Smooth muscle cell (in vitro differentiated cells): Measurements from ENCODE around the gene MMP25. TPM values are rescaled to one million over a fixed set of nuclear protein-coding genes. Genes with fewer than 3 reads are reported as not detected.
A peak's percentile ranks its signal among the peaks of the same experiment; 100 is the strongest.

Source experiments
- DNase-seq: peaks from one replicate; lab custom pipeline; 2025; ENCODE audit not compliant: unreplicated experiment; lab: John Stamatoyannopoulos, UW
- H2AFZ ChIP-seq: fragments of 200-600 bp; sonication (generic); 2 replicates; pipeline ENCODE4 v1.6.0; 2016; ENCODE audit warnings: antibody characterized with exemption, low read depth, mild to moderate bottlenecking
- H3F3A ChIP-seq: fragments of 200-600 bp; sonication (generic); 2 replicates; pipeline ENCODE4 v1.6.0; 2017; ENCODE audit warnings: antibody characterized with exemption, low read depth
- H3K27ac ChIP-seq: fragments of 200-600 bp; sonication (generic); 2 replicates; pipeline ENCODE4 v1.5.1; 2016; ENCODE audit warnings: low read depth, mild to moderate bottlenecking
- H3K27me3 ChIP-seq: fragments of 200-600 bp; sonication (generic); 2 replicates; pipeline ENCODE4 v1.6.1; 2016; ENCODE audit warnings: low read depth, mild to moderate bottlenecking
- H3K36me3 ChIP-seq: fragments of 200-600 bp; sonication (generic); 2 replicates; pipeline ENCODE4 v1.5.1; 2016; ENCODE audit warnings: low read depth
- H3K4me1 ChIP-seq: fragments of 200-600 bp; sonication (generic); 2 replicates; pipeline ENCODE4 v1.5.1; 2016; ENCODE audit warnings: low read depth
- H3K4me2 ChIP-seq: fragments of 200-600 bp; sonication (generic); 2 replicates; pipeline ENCODE4 v1.6.0; 2016; ENCODE audit warnings: mild to moderate bottlenecking
- H3K4me3 ChIP-seq: fragments of 200-600 bp; sonication (generic); 2 replicates; pipeline ENCODE4 v1.5.1; 2016; ENCODE audit warnings: mild to moderate bottlenecking
- H3K79me2 ChIP-seq: fragments of 200-600 bp; sonication (generic); 2 replicates; pipeline ENCODE4 v1.6.0; 2016; ENCODE audit warnings: low read depth, mild to moderate bottlenecking
- H3K9ac ChIP-seq: fragments of 200-600 bp; sonication (generic); 2 replicates; pipeline ENCODE4 v1.6.0; 2016; ENCODE audit warnings: low read depth
- H3K9me3 ChIP-seq: fragments of 200-600 bp; sonication (generic); replicated peaks from 2 replicates; pipeline ENCODE4 v1.5.1; 2016; ENCODE audit warnings: low read depth
- H4K20me1 ChIP-seq: fragments of 200-600 bp; sonication (generic); 2 replicates; pipeline ENCODE4 v1.6.0; 2016; ENCODE audit warnings: low read depth
- WGBS: methylation state at CpG from one replicate; pipeline ENCODE4 v1.1.7; 2016; ENCODE audit warnings: low lambda C conversion rate; 5-methylcytosine and 5-hydroxymethylcytosine counted together
- polyA plus RNA-seq: library from polyadenylated mRNA; unstranded; fragments of >200 nt; fragmentation: Nextera tagmentation; extraction: Ambion mirVana; gene quantifications from 2 replicates; pipeline ENCODE4 v1.2.1, GENCODE V29; 2016
- total RNA-seq: library from RNA; depleted of rRNA; stranded (reverse); fragments of >200 nt; gene quantifications from 2 replicates; pipeline ENCODE4 v1.2.3, GENCODE V29; 2014
- TF ChIP-seq, protein P1 (sequence below): fragments of 200-600 bp; sonication (generic); IDR thresholded peaks from 2 replicates; pipeline ENCODE4 v1.5.1; 2017; ENCODE audit warnings: borderline replicate concordance, mild to moderate bottlenecking, antibody characterized with exemption; ENCODE audit not compliant: insufficient read depth, poor library complexity, severe bottlenecking

MMP25 gene
- total and polyA plus RNA-seq, 2 experiments from 2014 or later = 0.90 to 1.3 TPM

- Histone ChIP-seq H3K36me3 (no peaks in the 10 kb centered on the region), H2AFZ (no peak overlapping the region), H3K4me1 (peaks cover 17% of the 10 kb centered on the region), H4K20me1 (peaks cover 56% of the 10 kb centered on the region), H3K27me3 (no peaks in the 10 kb centered on the region), H3K79me2 (no peaks in the 10 kb centered on the region), H3K4me2 (peak overlapping the region; percentile 93), H3K4me3 (peak overlapping the region; percentile 86), H3K9me3 (no peaks in the 10 kb centered on the region), H3K9ac (peak overlapping the region; percentile 99), H3F3A (no peaks in the 10 kb centered on the region), H3K27ac (peak overlapping the region; percentile 100)
- 18% methylated on average over 2 of the region's 6 CpGs for WGBS
- no peak for DNase-seq
- TF ChIP-seq, protein P1, sequence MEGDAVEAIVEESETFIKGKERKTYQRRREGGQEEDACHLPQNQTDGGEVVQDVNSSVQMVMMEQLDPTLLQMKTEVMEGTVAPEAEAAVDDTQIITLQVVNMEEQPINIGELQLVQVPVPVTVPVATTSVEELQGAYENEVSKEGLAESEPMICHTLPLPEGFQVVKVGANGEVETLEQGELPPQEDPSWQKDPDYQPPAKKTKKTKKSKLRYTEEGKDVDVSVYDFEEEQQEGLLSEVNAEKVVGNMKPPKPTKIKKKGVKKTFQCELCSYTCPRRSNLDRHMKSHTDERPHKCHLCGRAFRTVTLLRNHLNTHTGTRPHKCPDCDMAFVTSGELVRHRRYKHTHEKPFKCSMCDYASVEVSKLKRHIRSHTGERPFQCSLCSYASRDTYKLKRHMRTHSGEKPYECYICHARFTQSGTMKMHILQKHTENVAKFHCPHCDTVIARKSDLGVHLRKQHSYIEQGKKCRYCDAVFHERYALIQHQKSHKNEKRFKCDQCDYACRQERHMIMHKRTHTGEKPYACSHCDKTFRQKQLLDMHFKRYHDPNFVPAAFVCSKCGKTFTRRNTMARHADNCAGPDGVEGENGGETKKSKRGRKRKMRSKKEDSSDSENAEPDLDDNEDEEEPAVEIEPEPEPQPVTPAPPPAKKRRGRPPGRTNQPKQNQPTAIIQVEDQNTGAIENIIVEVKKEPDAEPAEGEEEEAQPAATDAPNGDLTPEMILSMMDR = no peak
These were observed 23.0 kb upstream of the MMP25 start for GRCh38 chr16:3023415-3023668.

DNA sequence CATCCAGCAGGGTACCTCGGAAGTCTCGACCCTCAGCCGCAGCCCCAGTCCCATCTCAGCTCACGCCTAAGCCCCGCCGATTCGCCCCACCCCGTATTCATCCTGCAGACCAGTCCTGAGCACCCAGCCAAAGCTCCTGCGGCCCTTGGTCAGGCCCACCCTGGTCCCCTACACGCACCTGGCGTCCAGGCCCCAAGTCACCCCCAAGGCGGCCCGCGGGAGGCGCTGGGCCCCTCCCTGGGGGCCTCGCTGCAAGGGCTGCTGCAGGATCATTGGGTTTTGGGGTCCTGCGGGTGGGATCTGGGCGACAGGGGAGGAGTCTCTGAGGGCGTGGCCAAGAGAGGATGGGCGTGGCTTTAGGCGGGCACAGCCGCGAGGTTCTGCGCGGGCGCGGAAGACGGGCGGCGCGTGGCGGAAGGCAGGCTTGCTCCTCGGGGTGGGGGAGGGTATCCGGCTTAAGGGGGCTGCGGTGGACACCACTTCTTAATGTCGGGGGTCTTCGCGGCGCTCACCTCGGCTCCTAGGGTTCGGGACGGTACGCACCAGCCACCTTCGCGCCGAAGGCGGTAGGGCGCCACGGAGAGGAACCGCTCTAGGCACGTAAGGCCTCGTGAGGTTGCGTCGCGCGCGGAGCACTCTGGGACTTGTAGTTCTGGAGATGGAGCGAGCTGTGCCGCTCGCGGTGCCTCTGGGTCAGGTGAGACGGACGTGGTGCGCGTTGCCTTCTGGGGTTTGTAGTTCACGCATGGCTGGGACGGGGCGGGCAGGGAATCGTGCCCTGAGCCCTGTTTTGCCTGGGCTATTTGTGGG, 22.5 kb upstream of the MMP25 start, which contains the start of the genes HCFC1R1 and THOC6:
HCFC1R1 (minus strand) TSS at position 274 of the 810 bp plus-strand sequence; CDS start at position 273, 1 bp downstream.
THOC6 (plus strand) TSS at position 367 of the 810 bp plus-strand sequence; CDS start at position 659, 292 bp downstream.
- Histone ChIP-seq H3K4me3 (peak within 1 kb of the TSS; percentile 86), H3K4me1 (peaks cover 17% of the 10 kb centered on the region), H3K27me3 (no peaks in the 10 kb centered on the region), H3K9ac (peak within 1 kb of the TSS; percentile 99), H3K79me2 (no peaks in the 10 kb centered on the region), H3K4me2 (peak within 1 kb of the TSS; percentile 93), H3K9me3 (no peaks in the 10 kb centered on the region), H3K27ac (peak within 1 kb of the TSS; percentile 100), H4K20me1 (peaks cover 61% of the 10 kb centered on the region), H3K36me3 (no peaks in the 10 kb centered on the region), H3F3A (no peaks in the 10 kb centered on the region), H2AFZ (no peak within 1 kb of the TSS)
- WGBS = 2% methylated on average over 65 of the region's 69 CpGs
- TF ChIP-seq, protein P1 = no peak
- DNase-seq = peak; percentile 89

GRCh38 chr16:3025032-3026002, 21.0 kb upstream of the MMP25 start:
- Histone ChIP-seq H3K79me2 (no peaks in the 10 kb centered on the region), H4K20me1 (peaks cover 75% of the 10 kb centered on the region), H3K9me3 (no peaks in the 10 kb centered on the region), H3K9ac (no peak overlapping the region), H2AFZ (no peak overlapping the region), H3K4me2 (no peak overlapping the region), H3K4me1 (peaks cover 17% of the 10 kb centered on the region), H3F3A (no peaks in the 10 kb centered on the region), H3K27ac (no peak overlapping the region), H3K36me3 (no peaks in the 10 kb centered on the region), H3K4me3 (no peak overlapping the region), H3K27me3 (no peaks in the 10 kb centered on the region)
- no peak for DNase-seq
- TF ChIP-seq, protein P1 = no peak
- WGBS = 97% methylated on average over 18 of the region's 18 CpGs
